Activated CD4-positive, CD25-positive, alpha-beta regulatory T cell (primary cell): ENCODE data around the gene THSD4.
A peak's percentile ranks its signal among the peaks of the same experiment; 100 is the strongest.
"Not testable (repeated sequence)": the region's sequence is repeated elsewhere in the genome, so short reads cannot be mapped to it uniquely, and the experiment has no call there.

ENCODE experiments used
- DNase-seq, 4 experiments: peaks; one replicate each; lab custom pipeline; 2025; lab: John Stamatoyannopoulos, UW

THSD4 gene

DNA sequence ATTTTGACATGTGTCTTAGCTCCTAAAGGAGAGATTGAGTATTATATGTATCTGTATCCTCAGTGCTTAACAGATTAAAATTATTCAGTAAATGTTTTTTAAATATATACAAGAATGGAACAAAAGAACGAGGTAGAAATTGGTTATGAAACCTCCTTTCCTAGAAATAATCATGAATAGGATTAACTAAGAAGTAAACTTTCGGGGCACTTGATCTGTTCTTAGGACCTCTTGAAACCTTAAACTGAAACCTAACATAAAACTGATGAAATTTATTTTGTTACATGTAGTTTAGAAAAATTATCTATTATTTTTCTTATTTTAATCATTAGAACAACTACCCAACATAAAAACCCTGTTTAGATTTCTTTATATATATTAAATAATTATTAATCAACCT lies 311.5 kb downstream of the THSD4 start:
- DNase-seq: no peak

DNA sequence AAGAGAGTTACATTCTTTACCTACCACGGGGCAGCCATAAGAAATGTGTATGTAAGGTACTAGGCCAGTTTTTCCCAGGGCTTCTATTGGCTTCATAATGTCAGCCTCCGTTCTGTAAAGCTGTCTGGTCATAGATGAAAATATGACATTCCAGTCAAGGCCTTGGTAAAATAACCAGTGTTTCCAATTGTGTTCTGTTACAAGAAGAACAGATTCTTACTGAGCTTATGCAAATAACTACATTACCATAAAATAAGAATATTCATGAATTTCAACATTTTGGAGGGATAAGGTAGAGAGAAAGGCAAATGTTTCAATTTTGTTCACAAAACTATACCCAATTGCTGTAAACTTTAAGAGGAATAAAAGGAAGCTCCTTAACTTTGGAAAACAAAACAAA lies 315.5 kb downstream of the THSD4 start:
- no peak for DNase-seq

DNA sequence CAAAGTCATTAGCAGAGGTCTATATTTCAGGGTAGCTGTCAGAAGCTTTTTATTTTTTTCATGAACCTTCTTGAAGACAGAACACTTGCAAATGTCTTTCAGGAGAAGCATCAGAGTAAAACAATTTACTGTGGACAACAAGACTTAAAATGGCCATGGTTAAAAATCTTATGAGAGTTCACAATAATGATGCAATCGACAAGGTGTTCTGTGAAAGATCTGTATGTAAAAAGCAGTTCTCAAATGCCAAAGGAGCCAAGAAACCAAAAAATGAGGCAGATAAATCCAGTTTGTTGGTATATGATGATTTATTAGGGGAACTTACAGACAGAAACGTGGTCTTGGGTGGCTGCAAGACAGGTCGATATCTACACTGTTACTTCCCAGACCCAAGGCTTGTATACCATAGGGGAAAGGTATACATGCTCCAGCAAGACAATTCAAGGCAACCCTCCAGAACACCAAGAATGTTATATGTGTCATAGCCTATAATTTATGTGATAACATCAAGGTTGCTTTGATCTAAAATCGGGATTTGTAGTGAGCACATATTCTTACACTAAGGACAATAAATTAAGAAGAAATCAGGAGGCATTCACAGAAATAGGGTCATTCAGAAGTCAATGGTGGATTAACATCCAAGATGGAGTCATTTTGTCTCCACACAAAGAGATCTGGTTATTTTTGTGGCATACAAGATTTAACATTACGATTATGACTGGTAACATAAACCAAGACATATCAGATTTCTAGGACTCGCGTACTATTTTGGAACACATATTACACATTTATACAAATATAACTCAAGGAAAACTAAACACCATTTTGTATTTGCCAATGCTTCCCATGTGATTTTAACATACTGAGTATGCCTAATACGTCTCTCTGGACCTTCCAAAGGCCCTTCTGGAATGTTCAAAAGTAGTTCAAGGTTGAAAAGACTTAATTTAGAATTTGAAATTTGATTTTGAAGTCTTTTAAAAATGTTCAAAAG lies 316.4 kb downstream of the THSD4 start:
- no peak for DNase-seq

DNA sequence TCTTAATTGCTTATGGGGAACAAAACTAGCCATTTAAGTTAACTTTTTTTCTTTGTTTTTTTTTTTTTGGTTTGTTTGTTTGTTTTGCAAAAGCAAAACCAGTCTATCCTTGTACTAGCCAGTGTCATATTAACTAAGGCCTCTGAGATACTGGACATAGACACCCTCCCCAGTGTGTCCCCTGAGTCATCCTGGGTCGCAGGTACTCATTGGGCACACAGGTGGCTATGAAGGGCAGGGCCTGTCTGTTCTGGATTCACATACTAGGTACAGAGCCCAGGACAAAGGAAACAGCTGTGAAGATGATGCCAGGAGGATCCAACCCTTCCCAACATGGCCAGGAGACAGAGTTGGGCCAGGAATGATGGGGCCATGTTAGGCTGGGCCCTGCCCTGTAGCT lies 318.1 kb downstream of the THSD4 start:
- no peak for DNase-seq

DNA sequence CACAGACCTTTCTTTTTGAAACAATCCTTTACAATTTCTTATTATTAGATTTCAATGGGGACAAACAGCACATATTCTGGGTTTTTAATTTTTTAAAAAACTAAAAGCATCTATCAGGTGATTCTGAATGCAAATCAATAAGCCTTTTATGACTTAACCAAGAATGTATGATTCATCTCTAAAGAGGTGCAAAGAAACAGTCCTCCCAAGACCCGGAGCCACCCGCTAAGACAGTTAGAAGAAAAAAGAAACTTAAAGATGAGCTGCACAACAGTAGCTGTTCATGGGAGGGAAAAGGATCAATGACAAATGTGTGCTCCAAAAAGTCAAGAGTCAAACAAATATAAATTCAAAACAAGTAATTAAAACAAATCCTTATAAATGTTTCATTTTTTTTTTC lies 319.5 kb downstream of the THSD4 start:
- DNase-seq: no peak

DNA sequence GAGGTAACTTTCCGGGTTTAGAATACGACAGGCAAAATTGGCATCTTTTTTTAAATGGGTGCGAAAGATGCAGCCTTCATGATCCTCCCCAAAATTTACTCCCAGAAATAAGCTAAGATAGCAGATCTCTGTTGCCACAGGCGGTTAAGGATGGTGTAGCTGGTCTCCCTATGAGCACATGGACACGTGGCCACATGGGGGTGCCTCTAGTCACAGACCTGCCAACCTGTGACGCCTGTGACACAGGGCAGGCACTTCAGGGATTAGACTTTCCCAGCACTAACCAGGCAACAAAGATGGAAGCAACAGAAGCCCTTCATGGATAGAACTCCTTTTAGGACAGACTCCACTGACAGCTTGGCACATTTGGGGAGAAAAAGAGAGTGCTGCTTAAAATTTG lies 320.3 kb downstream of the THSD4 start:
- no peak for DNase-seq

DNA sequence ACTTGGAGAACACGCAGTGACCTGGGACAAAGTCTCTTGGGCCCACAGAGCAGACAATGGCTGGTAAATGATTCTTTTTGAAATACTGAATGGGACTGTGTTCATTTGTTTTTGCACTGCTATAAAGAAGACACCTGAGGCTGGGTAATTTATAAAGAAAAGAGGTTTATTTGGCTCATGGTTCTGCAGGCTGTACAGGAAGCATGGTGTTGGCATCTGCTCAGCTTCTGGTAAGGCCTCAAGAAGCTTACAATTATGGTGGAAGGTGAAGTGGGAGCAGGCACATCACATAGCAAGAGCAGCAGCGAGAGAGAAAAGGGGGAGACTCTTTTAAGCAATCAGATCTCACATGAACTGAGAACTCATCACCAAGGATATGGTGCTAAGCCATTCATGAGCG lies 321.6 kb downstream of the THSD4 start:
- no peak for DNase-seq

DNA sequence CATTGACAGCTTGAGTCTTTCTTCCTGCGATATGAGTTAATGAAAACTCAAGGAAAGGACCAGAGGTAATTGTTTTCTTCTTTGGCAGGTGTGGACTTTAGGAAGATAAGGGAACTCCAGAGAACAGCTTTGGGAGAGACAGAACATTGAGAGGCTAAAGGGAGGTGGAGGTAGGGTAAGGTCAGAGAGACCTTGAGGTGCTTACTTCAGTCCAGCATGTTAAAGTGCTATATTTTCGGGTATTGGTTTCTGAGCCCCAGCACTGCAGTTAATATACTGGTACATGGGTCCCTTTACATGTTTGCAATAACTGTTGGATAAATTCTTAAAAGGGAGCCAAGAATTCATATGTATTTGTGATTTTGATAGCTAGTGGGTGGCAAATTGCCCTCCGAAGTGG lies 322.1 kb downstream of the THSD4 start:
- no peak for DNase-seq

DNA sequence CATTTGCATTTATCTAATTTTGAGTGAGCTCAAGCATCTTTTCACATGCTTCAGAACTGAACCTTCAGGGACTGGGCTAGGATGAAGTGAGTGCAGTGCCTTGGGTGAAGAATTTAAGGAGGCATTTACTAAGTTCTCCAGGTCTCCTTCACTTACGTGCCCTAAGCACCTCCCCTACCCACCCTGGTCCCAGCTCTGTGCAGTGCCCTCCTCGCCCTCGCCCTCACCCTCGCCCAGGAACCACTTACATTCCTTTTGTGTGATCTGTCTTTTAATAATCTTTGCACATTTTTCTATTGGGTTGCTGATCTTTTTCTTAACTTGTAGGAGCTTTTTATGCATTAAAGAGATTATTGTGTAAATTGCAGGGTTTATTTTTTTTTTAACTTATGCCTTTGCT lies 322.6 kb downstream of the THSD4 start:
- DNase-seq: no peak

DNA sequence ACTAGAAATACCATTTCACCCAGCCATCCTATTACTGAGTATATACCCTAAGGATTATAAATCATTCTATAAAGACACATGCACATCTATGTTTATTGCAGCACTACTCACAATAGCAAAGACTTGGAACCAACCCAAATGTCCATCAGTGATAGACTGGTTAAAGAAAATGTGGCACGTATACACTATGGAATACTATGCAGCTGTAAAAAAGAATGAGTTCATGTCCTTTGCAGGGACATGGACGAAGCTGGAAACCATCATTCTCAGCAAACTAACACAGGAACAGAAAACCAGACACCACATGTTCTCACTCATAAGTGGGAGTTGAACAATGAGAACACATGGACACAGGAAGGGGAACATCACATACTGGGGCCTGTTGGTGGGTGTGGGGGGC lies 324.2 kb downstream of the THSD4 start:
- not testable (repeated sequence) for DNase-seq

DNA sequence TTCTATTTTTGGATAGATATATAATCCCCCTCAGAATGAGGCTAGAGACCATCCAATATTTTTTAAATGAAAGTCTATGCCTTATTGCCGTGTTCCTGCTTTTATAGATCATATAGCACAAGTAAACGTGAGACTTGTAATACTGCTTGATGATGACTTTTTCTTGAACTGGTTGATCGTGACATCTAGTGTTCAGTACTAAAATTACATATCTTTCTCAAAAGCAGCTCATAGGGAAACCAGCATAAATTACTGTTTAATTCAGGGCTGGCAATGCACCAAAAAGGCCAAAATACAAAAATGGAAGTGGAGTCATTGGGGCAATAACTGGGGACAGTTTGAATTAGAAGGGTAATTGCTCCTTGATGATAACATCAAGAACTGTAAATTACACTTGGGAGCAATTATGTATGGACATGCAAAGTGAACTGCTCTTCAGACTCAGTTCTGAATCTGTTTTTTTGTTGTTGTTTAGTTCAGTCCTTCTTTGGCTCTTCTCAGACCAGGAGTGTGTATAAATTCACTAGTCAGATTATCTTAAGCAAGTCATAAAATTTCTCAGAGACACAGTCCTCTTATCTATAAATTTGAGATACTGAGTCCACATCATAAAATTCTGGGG lies 325.3 kb downstream of the THSD4 start:
- no peak for DNase-seq

DNA sequence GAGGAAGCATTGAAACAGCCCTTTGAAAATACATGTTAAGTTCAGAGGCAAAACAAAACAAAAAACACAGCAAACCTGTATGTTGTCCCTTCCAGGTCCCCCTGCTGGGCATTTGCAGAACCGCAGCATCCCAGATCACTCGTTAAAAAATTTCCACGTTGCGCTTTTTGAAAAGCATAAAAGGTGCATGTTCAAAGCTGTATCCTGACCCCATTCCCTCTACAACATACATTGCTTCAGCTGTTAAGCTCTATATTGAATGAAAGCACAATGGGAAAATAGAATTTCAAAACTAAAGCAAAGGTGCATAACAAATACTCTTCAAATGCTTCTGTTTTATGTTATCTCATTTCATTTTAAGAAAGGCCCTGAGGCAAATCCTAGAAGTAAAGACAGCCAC lies 328.3 kb downstream of the THSD4 start:
- DNase-seq: peak in 1 of 4 experiments; percentile 9

DNA sequence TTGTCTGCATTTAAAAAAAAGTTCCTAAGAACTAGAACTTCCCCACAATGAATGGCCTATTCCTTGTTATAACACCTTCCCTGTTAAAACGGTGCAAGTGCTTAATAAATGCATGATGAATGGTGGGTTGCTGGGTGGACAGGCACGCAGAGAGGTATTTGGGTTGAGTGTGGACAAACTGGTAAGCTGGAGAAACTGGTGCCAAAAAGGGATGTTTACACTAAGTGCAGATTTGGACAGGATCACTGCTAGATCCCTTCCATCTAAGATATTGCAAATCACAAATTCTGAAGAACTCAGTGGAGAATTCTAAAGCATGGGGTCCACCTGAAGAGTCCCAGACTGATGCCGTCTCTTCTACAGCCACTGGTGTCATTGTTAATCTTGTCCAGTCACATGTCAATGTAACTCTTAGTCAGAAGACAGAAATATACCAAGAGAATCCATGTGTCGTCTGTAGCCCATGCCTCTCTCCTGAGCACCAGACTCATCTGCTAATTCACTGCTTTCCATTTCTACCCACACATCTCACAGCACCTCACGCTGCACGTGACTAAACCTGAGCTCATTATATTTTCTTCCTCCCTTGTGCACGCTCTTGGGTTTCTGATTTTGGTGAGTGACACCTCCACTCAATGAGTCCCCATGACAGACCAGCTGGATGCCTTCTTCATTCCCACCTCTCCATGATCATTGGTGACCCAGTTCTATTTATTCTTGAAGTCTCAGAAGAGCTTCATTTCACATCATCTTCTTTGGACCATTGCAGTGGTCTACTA lies 328.9 kb downstream of the THSD4 start:
- DNase-seq: no peak

DNA sequence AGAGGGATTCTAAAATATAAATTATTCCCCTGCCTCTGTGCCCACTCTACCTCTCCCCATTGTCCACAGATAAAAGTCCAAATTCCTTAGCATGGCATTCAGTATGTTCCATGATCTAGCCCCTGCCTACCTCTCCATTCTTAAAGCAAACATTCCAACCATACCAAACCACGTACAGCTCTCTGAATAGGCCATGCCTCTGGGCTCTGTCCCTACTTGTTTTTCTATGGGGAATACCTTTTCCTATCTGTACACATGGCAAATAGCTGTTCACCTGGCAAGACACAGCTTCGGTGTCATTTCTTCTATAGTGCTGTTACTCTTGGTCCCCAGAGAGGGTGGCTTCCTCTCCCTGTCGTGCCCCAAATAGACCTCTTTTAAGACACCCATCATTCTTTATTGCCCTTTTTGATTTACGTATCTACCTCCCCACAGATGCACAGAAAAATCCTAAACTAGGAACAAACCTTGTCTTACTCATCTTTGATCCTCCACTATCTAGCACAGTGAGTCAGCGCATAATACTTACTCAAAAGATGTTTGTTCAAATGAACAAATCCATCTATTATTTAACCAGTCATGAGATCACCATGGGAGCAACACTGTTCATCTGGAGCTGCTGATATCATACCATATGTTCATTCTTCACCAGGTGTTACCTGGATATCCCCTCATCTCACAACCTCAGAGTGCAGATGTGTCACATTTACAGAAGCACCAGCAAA lies 329.8 kb downstream of the THSD4 start:
- DNase-seq: no peak

DNA sequence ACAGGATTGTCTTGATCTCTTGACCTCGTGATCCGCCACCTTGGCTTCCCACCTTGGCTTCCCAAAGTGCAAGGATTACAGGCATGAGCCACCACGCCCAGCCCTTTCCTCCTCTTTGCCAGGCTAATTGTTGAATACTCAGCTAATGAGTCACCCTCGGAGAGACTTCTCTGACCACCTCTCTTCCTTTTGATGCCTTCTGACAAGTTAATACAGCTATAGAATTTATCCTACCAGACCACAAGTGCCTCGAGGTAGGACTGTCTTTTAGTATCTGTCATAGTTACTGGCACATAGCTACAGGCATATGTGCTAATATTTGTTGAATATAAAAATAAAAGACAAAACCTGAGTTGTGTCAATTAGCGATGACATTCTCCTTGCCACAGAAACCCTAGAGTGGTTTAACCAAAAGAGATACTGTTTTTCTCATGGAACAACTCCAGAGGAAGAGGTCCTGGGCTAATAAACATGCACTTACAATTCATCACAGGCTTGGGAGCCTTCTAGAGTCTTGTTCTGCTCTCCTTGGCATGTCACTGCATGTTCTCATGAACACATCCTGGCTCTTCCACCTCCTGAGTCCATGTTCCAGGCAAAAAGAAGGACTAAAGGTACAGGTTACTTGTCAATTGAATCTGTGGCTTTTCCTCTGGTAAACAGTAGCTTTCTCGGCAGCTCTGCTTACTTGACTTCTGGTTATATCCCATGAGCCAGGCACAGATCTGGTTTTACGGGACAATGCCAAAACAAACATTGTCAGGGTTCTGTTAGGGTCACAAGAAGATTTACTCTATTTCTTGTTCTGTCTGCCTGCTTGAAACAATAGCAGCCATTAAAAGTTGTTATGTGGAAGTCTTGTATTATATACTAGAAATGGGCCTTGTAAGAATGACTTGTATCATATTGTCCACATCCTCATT lies 332.3 kb downstream of the THSD4 start:
- no peak for DNase-seq

DNA sequence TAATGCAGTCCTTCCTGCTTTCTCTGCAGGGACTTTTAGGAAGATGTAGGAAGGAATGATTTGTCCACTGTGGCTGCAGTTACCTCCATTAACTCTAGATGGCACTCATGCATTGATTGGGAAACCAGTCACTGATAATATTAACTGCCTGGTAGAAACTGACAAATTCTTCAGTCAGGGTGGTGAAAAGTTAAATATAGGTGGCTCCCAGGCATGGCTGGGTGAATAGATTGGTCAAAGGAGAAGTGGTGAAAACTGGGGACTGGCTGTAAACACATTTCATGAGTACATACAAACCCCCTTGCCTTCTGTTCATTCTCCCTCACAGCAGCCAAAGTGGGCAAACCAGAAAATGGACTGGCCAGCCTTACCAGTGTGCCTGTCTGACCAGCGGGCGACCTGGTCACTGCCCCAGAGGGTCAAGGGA lies 333.4 kb downstream of the THSD4 start:
- DNase-seq: no peak

DNA sequence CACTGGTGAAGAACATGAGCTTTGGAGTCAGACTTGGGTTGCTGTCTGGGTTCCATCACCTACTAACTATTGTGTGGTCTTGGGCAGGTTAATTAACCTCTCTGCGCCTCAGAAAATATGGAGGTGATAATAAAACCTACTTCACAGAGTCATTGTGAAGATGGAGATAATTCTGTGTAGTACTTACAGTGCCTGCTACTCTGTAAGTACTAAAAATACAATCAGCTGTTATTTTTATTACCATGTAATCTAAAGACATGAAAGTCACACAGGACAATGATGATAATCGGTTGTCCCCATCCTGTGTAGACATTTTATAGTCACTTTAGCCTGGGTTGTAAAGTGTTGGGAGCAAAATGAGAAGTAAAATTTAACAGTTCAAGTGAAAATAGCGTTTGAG lies 334.1 kb downstream of the THSD4 start:
- DNase-seq: no peak

DNA sequence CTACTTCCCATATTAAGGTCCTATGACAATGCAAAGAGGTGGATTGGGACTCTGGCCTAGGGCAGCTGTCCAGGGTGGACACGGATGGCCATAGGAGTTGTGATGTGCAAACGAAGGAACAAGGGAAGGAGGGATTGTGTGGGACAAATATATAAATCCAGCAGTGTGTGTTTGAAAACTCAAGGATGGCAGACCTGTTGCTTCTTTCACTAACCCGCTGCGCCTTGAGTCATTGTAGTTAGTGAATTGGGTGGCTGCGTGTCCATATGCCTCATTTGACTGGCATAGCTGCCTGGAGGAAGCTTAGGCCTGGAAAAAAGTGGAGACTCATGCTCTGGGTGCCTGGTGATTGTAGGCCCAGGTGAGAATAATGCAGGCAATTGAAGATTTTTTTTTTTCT lies 334.7 kb downstream of the THSD4 start:
- no peak for DNase-seq

DNA sequence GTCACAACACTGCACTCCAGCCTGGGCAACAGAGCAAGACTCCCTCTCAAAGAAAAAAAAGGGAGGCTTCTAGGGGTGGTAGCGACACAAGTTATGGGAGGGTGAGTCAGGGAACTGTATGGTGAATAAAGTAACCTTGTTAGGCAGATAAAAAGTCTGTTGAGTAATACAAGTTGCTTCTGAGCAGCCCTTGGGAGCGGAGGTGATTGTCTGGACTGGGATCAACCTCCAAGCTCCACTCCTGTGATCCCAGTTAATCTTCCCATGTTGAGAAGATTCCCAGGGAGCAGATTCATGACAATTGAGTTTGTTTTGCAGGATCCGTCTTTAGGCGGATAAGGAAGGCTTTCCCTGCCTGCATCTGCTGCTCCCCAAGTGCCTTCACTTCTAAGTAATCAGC lies 335.9 kb downstream of the THSD4 start:
- no peak for DNase-seq

DNA sequence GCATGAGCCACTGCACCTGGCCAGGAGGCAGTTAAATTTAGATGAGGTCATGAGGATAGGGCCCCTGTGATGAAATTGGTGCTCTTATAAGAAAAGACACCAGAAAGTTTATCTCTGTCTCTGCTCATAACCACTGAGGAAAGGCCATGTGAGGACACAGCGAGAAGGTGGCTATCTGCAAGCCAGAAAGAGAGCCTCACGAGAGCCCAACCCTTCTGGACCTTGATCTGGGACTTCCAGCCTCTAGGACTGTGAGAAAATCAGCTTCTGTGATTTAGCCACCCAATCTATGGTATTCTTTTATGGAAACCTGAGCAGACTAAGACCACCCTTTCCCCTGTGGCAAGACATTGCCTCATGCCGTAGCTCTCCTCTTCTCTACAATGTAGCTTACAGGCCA lies 337.6 kb downstream of the THSD4 start:
- no peak for DNase-seq

DNA sequence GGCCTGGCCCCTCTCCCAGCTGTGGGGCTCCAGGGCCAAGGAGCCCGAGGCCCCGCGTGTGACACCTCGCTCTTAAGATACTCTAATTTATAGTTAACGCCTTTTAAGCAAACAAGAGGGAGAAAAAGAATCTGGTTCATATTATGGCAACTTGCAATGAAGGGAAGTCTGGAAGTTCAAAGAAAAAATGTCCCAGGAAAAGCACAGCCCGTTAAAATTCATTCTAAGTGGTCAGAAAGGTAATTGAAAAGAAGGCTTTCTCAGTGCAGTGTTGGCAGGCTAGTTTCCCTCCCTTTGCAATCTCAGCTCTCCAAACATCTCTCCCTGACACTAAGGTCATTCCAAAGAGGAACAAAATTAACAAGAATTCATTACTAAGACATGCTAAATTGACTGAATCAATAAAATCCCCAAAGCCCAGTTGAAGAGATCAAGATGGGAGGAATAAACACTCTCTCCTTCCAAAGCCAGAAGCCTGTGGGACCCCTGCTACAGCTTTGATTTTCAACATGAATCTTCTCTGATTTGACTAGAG lies 339.3 kb downstream of the THSD4 start:
- DNase-seq: no peak
